Ascending aorta (tissue), 2 donors: ENCODE results near the gene CATSPERE. TPM values are rescaled to one million over a fixed set of nuclear protein-coding genes. Genes with fewer than 3 reads are reported as not detected.

Experiments used
- DNase-seq, 2 donors: peaks; one replicate each; pipeline ENCODE4 v3.0.0-alpha.2; 2019; ENCODE audit warnings: low spot score in 2 of 2
- H3K27ac ChIP-seq, 2 donors: fragments of 200-600 bp; sonication (generic); one replicate each; pipeline ENCODE4 v1.5.1; 2016 to 2017; ENCODE audit warnings: mild to moderate bottlenecking in 1 of 2
- H3K27me3 ChIP-seq: fragments of 200-600 bp; sonication (generic); one replicate; pipeline ENCODE4 v1.5.1; 2017
- H3K36me3 ChIP-seq, 2 donors: fragments of 200-600 bp; sonication (generic); one replicate each; pipeline ENCODE4 v1.5.1; 2016
- H3K4me1 ChIP-seq, 2 donors: fragments of 200-600 bp; sonication (generic); one replicate each; pipeline ENCODE4 v1.5.1; 2016 to 2017; ENCODE audit warnings: mild to moderate bottlenecking in 1 of 2
- H3K4me3 ChIP-seq, 2 donors: fragments of 200-600 bp; sonication (generic); one replicate each; pipeline ENCODE4 v1.5.1; 2016 to 2017; ENCODE audit warnings: mild to moderate bottlenecking in 1 of 2
- H3K9me3 ChIP-seq, 2 donors: fragments of 200-600 bp; sonication (generic); one replicate each; pipeline ENCODE4 v1.5.1; 2016
- CTCF ChIP-seq, 3 experiments: fragments of 200-600 bp in 2 of 3; fragments of 450-650 bp in 1 of 3; sonication (generic) in 2 of 3; IDR thresholded peaks; one replicate each; pipeline ENCODE4 v1.5.1; 2016 to 2019; ENCODE audit warnings: antibody characterized with exemption in 3 of 3, mild to moderate bottlenecking in 1 of 3, moderate library complexity in 1 of 3
- intact Hi-C: fragments of 100-400 bp; cut with DNase I; formaldehyde crosslinking; loops from one replicate; pipeline ENCODE4 v1.15.1; 2023
- total RNA-seq: library from RNA; depleted of rRNA; stranded (reverse); fragments of >200 nt; gene quantifications from one replicate; pipeline ENCODE4 v1.1.0, GENCODE V29; 2016

Gene CATSPERE
- total RNA-seq, 1 donor from 2014 or later: not detected

DNA sequence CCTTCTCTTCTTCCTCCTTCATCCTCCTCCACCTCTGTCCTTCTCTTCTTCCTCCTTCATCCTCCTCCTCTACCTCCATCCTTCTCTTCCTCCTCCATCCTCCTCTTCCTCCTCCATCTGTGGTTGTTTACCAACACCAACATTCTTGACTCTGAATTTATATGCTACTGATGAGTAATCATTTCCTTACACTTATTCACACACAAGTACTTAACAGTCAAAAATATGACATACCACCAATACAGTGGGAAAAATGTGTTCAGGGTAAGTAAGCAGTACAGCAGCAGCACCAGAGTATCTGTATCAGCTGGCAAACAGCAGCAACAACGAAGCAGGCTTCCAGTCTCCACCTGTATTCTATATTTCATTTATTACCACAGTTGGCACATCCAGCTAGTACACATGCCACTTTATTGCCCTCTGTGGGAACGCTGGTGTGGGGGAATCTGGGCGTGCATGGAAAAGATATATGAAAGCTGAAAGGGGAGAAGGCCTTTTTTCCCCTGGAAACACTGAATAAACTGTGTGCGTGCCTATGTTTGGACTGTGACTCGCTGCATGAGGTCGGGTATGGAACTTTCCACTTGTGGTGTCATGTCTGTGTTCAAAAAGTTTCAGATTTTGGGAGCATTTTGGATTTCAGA lies 25.4 kb upstream of the CATSPERE start:
- Histone ChIP-seq H3K36me3 (peaks cover 8 to 12% of the 10 kb centered on the region in 2 donors), H3K9me3 (no peaks in the 10 kb centered on the region), H3K27ac (peak overlapping the region in 1 of 2 donors; percentile 23), H3K4me3 (no peak overlapping the region), H3K4me1 (peaks cover 0 to 7% of the 10 kb centered on the region in 2 donors), H3K27me3 (no peaks in the 10 kb centered on the region)
- TF ChIP-seq CTCF (IDR thresholded peaks at IDR 0.05): no peak
- intact Hi-C loops: no loop called here
- no peak for DNase-seq

DNA sequence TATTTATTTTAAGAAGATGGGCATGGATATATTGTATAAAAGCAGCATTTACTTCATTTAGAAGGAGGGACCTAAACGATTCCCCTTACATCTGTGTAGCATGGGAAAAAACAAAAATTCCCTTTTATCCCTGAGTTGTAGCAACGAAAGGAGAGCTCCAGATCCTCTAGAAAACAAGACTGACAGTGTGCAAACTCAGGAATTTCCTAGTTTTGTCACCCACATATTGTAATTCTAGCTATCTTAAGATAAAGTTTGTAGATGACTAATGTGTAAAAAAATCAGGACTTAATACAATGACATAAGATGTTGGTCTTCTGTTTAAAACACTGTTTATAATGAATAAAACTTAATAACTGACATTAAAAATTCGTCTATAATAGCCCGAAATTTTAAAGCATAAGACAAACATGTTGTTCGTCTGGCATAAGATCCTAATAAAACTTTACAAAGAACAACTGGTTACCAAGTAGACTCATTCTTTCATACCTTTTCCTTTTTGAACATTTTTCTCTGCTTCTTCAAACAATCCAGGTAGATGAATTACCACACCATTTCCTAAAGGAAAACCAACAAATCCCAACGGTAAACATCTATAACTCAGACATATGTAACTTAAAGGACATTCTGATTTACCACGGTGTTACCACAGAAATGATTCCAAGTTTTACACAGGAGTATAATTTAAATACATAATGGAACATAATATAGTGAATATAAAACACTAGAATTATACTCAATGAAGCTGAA lies 24.6 kb upstream of the CATSPERE start:
- intact Hi-C loops: no loop called here
- no peak for DNase-seq
- Histone ChIP-seq H3K4me1 (peaks cover 0 to 7% of the 10 kb centered on the region in 2 donors), H3K36me3 (peaks cover 8% of the 10 kb centered on the region in 2 donors), H3K9me3 (no peaks in the 10 kb centered on the region), H3K27me3 (no peaks in the 10 kb centered on the region), H3K4me3 (no peak overlapping the region), H3K27ac (no peak overlapping the region)
- TF ChIP-seq CTCF (IDR thresholded peaks at IDR 0.05): no peak

- peaks cover 0 to 7% of the 10 kb centered on the region in 2 donors for H3K4me1 ChIP-seq
- TF ChIP-seq CTCF (IDR thresholded peaks at IDR 0.05): no peak
- H3K27ac ChIP-seq: no peak overlapping the region
- no peak overlapping the region for H3K4me3 ChIP-seq
- intact Hi-C loops: no loop called here
- H3K27me3 ChIP-seq: no peaks in the 10 kb centered on the region
- no peak for DNase-seq
- H3K9me3 ChIP-seq: no peaks in the 10 kb centered on the region
- H3K36me3 ChIP-seq: peaks cover 8% of the 10 kb centered on the region in 2 donors
Measured at GRCh38 chr1:244437086-244437468, 24.0 kb upstream of the CATSPERE start.

DNA sequence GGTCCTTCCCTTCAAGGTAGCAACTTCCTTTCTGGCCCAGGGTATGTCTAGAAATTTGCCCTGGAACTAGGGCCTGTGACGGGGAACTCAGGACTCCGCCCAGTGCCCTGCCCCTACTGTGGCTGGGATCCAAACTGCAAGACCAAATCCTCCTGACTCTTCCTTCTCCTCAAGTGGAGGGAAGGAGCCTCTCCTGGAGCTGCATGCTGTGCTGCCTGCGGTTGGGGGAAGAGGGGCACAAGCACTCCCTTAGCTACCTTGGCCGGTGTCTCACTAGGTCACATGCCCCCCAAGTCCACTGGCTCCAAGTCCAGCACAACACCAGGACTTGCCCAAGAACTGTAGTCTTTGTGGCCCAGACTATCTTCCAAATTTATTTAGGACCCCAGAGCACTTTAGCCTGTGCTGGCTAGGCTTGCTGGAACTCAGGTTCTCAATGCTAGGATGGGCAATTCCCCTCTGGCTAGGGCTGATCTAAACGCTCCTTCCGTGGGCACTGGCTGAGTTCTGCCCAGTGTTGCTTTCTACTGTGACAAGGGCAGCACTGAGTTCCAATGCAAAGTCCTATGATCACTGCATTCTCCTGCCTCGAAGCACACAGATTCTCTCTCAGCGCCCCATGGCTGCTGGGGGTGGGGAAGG lies 21.6 kb upstream of the CATSPERE start:
- DNase-seq: no peak
- no peaks in the 10 kb centered on the region for H3K27me3 ChIP-seq
- intact Hi-C loops: no loop called here
- no peak overlapping the region for H3K27ac ChIP-seq
- H3K36me3 ChIP-seq: no peaks in the 10 kb centered on the region
- no peak overlapping the region for H3K4me3 ChIP-seq
- peaks cover 0 to 9% of the 10 kb centered on the region in 2 donors for H3K4me1 ChIP-seq
- no peak for TF ChIP-seq CTCF (IDR thresholded peaks at IDR 0.05)
- H3K9me3 ChIP-seq: no peaks in the 10 kb centered on the region

DNA sequence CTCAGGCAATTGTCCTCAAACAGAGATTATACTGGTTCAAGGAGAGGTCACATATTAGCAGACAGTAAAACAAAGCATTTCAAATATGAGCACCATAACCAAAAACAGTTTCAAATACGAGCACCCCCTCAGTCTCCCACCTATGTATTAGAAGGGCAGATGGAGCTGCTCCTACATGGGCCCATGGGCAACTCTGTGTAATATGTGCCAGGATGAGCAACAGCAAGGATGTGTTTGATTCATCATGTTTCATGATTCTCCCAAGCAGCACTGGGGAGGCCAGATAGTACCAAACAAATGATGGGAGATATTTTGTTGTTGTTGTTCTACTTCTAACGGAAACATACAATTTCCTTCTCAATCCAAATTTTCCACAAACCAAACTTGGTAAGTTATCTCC lies 18.2 kb upstream of the CATSPERE start:
- intact Hi-C loops: no loop called here
- DNase-seq: no peak
- no peaks in the 10 kb centered on the region for H3K9me3 ChIP-seq
- H3K4me3 ChIP-seq: no peak overlapping the region
- no peaks in the 10 kb centered on the region for H3K36me3 ChIP-seq
- peaks cover 9 to 23% of the 10 kb centered on the region in 2 donors for H3K4me1 ChIP-seq
- H3K27ac ChIP-seq: no peak overlapping the region
- TF ChIP-seq CTCF (IDR thresholded peaks at IDR 0.05): no peak
- H3K27me3 ChIP-seq: no peaks in the 10 kb centered on the region
